22Rv1 (cell line): ENCODE data around the gene RPRD2.

Source experiments
- H3K27ac ChIP-seq: fragments of 450-650 bp; 2 replicates; pipeline ENCODE4 v1.5.1; 2017
- ZFX ChIP-seq: fragments of 450-650 bp; IDR thresholded peaks from 2 replicates; pipeline ENCODE4 v1.6.1; 2017; ENCODE audit warnings: antibody characterized with exemption, borderline replicate concordance
- TF ChIP-seq, protein P1 (sequence below): fragments of 450-650 bp; IDR thresholded peaks from 2 replicates; pipeline ENCODE4 v1.5.1; 2017; ENCODE audit warnings: mild to moderate bottlenecking

The RPRD2 gene

DNA sequence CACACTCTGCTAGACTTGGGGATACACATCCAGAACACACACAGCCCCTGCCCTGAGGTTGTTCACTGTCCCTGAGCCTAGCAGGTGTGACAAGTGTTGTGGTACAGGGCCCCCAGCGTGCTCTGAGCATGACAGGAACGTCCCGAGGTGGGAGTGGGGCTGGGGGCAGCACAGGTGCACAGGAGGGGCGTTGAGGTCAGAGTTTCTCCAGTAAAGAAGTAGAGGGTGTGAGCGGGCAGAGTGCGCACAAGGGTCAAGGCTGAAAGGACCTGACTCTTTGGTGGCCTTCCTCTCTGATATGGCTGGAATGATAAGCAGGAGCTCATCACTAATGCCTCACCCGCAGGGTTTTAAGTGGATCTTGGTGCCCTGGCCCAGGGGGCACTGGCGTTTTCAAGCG lies 150.3 kb downstream of the RPRD2 start:
- TF ChIP-seq, protein P1, sequence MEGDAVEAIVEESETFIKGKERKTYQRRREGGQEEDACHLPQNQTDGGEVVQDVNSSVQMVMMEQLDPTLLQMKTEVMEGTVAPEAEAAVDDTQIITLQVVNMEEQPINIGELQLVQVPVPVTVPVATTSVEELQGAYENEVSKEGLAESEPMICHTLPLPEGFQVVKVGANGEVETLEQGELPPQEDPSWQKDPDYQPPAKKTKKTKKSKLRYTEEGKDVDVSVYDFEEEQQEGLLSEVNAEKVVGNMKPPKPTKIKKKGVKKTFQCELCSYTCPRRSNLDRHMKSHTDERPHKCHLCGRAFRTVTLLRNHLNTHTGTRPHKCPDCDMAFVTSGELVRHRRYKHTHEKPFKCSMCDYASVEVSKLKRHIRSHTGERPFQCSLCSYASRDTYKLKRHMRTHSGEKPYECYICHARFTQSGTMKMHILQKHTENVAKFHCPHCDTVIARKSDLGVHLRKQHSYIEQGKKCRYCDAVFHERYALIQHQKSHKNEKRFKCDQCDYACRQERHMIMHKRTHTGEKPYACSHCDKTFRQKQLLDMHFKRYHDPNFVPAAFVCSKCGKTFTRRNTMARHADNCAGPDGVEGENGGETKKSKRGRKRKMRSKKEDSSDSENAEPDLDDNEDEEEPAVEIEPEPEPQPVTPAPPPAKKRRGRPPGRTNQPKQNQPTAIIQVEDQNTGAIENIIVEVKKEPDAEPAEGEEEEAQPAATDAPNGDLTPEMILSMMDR = no peak
- TF ChIP-seq ZFX = no peak
- H3K27ac ChIP-seq = peak overlapping the region; percentile 95

DNA sequence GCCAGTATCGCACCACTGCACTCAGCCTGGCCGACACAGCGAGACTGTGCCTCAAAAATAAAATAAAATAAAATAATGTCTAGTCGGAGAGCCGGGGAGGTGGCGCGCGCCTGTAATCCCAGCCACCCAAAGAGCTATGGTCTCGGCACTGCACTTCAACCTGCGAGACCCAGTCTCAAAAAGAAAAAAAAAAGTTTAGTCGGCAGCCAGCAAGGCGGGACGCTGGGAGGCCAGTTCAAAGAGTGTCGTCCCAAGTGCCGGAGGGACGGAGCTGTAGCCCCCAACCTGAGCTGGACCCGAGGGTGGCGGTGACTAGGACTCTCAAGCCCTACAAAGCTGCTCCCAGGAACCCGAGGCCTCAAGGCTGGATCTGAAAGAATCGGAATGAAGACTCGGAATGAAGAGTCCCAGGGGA lies 151.0 kb downstream of the RPRD2 start:
- peak overlapping the region; percentile 95 for H3K27ac ChIP-seq
- TF ChIP-seq, protein P1 = no peak
- no peak for TF ChIP-seq ZFX

DNA sequence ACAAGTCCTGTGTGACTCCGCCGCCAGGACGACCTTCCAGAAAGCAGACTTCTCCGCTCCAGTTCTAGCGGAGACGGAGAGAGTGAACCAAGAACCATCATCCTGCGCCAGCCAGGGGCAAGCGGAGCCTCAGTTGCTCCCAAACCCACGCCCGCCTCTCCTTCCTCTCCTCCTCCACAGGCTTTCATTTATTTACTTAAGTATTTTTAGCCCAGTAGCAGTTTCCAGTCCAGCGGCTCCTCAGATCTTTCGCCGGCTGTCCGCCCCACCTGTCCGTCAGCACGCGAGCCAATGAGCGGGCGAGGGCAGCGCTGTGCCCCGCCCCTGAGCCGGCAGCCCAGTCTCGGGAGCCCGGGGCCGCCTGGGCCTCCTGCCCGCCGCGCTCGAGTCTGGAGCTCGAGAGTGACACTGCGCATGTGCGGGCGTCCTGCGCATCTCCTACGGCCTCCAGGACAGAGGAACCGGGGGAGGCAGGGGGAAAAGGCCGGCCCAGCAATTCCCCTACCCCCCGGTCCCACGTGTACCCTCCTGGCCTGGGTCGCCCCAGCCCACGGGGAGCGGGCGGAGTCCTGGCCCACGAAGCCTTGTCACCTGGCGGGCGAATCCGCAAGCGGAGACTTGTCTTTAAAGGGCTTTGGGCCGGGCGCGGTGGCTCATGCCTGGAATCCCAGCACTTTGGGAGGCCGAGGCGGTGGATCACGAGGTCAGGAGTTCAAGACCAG lies 151.5 kb downstream of the RPRD2 start, which contains the start of gene FALEC:
FALEC (plus strand) TSS at position 425 of the 722 bp plus-strand sequence.
- no peak for TF ChIP-seq ZFX
- TF ChIP-seq, protein P1 = no peak
- H3K27ac ChIP-seq = peak within 1 kb of the TSS; percentile 95

DNA sequence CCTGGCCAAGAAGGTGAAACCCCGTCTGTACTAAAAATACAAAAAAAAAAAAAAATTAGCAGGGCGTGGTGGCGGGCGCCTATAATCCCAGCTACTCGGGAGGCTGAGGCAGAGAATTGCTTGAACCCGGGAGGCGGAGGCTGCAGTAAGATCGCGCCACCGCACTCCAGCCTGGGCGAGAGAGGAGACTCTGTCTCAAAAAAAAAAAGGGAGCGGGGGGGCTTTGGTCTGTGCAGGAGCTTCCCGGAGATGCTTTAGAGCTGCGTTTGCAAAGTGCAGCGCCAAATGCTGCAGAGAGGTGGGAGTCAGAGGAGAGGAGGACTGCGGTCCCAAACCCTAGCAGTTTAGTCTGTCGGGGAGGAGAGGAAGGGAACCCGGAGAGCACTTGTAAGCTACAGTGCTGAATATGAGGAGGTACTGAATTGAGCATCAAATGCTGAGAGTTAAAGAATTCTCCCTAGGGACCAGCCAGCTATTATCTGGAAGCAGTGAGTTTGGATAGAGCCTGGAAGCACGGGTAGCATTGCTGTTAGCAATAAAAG lies 152.2 kb downstream of the RPRD2 start:
- TF ChIP-seq, protein P1 = peak; percentile 21; the same call in 1 of the 2 replicates
- no peak for TF ChIP-seq ZFX
- peak overlapping the region; percentile 95 for H3K27ac ChIP-seq

DNA sequence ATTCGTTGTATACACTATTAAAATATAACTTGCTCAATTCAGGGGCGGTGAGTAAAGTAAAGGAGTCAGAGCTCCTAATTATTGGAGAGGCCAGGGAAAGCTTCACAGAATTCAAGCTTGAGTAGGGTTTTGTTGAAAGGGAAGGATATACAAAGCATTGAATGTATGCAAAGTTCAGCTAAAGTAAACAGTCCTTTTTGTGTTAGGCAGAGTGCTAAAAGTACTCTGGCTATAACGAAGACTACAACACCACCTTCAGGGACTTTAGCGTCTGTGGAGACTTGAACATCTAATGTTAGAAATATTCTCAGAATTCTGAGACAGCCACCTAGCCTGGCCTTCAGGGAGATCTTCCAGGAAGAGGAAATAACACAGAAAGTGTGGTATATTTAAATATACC lies 152.7 kb downstream of the RPRD2 start:
- peak overlapping the region; percentile 95 for H3K27ac ChIP-seq
- TF ChIP-seq ZFX = no peak
- TF ChIP-seq, protein P1 = no peak; the same call in 1 of the 2 replicates

GRCh38 chr1:150521196-150521968 lies 157.4 kb downstream of the RPRD2 start:
- H3K27ac ChIP-seq = no peak overlapping the region
- TF ChIP-seq, protein P1 = no peak
- no peak for TF ChIP-seq ZFX

DNA sequence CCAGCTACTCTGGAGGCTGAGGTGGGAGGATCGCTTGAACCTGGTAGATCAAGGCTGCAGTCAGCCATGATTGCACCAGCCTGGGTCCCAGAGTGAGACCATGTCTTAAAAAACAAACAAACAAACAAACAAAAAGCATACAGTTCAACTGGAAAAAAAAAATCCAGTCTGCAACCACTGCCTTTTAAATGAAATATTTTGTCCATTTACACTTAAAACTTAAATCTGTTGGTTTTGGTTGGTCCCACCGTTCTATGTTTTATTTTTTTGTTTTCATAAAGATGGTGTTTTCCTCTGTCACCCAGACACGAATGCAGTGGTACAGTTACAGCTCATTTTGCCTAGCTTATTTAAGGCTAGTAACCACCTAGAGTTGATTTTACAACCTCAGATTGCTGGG lies 161.4 kb downstream of the RPRD2 start:
- TF ChIP-seq, protein P1 = no peak
- no peak for TF ChIP-seq ZFX
- H3K27ac ChIP-seq = no peak overlapping the region
